ENCODE data around the gene PLPPR3. TPM values are rescaled to one million over a fixed set of nuclear protein-coding genes. Genes with fewer than 3 reads are reported as not detected.

The PLPPR3 gene
- total and polyA plus RNA-seq, 9 of the 15 experiments (the other 6 are each of a cell fraction or from before 2014, with no cell fraction given) = 0.01 to 48.2 (median 8.6) TPM

DNA sequence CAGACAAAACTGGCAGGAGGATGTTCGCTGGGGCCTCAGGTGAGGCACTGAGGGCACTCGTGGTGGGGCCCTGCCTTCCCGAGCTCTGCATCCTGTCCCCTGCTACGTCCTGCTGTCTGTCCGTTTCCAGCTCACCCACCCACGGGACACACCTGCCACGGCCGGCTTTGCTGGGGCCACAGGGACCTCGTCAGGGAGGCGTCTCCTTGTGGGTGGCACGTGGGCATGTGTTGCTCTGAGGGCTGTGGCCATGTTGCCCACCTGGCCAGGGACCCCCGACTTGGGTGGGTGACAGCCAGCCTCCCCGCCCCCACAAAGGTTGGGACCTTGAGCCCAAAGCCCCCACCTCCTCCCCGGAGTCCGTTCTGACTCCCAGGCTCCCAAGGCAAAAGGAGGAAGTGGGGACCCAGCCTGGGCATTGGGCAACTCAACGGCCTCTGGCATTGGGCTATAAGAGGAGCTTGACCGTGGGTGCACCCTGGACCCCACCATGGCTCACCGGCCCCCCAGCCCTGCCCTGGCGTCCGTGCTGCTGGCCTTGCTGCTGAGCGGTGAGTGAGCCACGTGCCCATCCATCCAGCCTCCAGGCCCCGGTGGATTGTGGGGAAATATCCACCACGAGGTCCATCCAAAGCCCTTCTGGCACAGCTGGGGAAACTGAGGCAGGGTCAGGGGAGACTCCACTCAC, 18.9 kb upstream of the PLPPR3 start, which contains the start of gene PRTN3:
Gene PRTN3, plus strand, starts transcription at position 481 of the 688 bp plus-strand sequence. Its CDS starts 10 bp downstream, at position 491.
- intact Hi-C loops (cut with micrococcal nuclease) (no loop called here), in situ Hi-C loops (cut with MboI) (no loop called here)
- WGBS (ENCODE audit: insufficient coverage, low coverage, missing lambda C conversion rate) = 63% methylated on average over 21 of the region's 24 CpGs
- Histone ChIP-seq H3K27me3 (ENCODE audit: control insufficient read depth in 2 of 2, insufficient read depth in 2 of 2, low read length in 2 of 2) (no peaks in the 10 kb centered on the region), H3K79me2 (ENCODE audit: control insufficient read depth, insufficient read depth, low read length) (no peaks in the 10 kb centered on the region), H3K4me2 (ENCODE audit: insufficient read depth, low read length) (no peak within 1 kb of the TSS), H3K9me3 (replicated peaks; ENCODE audit: control insufficient read depth, insufficient read depth, low read depth, low read length) (no peaks in the 10 kb centered on the region), H2AFZ (ENCODE audit: low read depth, low read length) (no peak within 1 kb of the TSS), H3K9ac (ENCODE audit: insufficient read depth in 1 of 2, low read depth in 2 of 2, low read length in 2 of 2) (peak within 1 kb of the TSS in 1 of 2 experiments; percentile 52; a peak in 2 of 4 replicates), H3K9me1 (ENCODE audit: control insufficient read depth, insufficient read depth, low read length) (no peaks in the 10 kb centered on the region), H3K27ac (ENCODE audit: extremely low read depth, low read depth, low read length) (no peak within 1 kb of the TSS), H3K36me3 (ENCODE audit: control insufficient read depth, insufficient read depth, low read length) (no peaks in the 10 kb centered on the region), H3K4me1 (replicated peaks in 1 of 2; ENCODE audit: control insufficient read depth in 2 of 2, insufficient read depth in 2 of 2, low read length in 2 of 2) (peaks cover 5 to 45% of the 10 kb centered on the region in 2 experiments), H4K20me1 (replicated peaks; ENCODE audit: control insufficient read depth, insufficient read depth, low read length) (no peaks in the 10 kb centered on the region), H3K4me3 (no peak within 1 kb of the TSS)
- DNase-seq (ENCODE audit: extremely low read depth in 1 of 4, low spot score in 3 of 4) (no peak), FAIRE-seq (no peak), ATAC-seq (no peak)
- ChIA-PET POLR2A (interaction anchor here (0.6 to 0.8 kb wide), 3 partner anchors 14 to 52 kb away, joined by 3 to 4 read pairs (median 3); no protein-coding TSS in a partner anchor), CTCF (ENCODE audit: low intra/inter-chr PET ratio) (no interaction called here)
- BruUV-seq (replicated peaks) = no TSS peak
- TF ChIP-seq HNRNPL (IDR thresholded peaks at IDR 0.05; ENCODE audit: low read depth, low read length) (0 out of 2 replicates have a peak, but pooled peaks have one; percentile 14), DDX20 (tag; IDR thresholded peaks at IDR 0.05; ENCODE audit: low read depth) (no peak), EGR1 (conservative IDR thresholded peaks at IDR 0.05) (0 out of 2 replicates have a peak, but pooled peaks have one; percentile 6), KAT2B (IDR thresholded peaks at IDR 0.05; ENCODE audit: low read depth, low read length) (no peak), SPI1 (IDR thresholded peaks at IDR 0.05; ENCODE audit: borderline replicate concordance, low read depth, low read length) (peak; percentile 78), SRSF7 (optimal IDR thresholded peaks at IDR 0.05; ENCODE audit: low read depth, low read length) (no peak), ZNF584 (CRISPR knock-in tag; IDR thresholded peaks at IDR 0.05; ENCODE audit: low read depth) (no peak)

Measured in K562 (cell line).